ENCODE measurements around the gene COL5A1. TPM values are rescaled to one million over a fixed set of nuclear protein-coding genes. Genes with fewer than 3 reads are reported as not detected.

Gene COL5A1
- total and polyA plus RNA-seq, 2 donors (not counting 1 experiment from before 2014, with no cell fraction given), result 72.8 to 109 TPM

DNA sequence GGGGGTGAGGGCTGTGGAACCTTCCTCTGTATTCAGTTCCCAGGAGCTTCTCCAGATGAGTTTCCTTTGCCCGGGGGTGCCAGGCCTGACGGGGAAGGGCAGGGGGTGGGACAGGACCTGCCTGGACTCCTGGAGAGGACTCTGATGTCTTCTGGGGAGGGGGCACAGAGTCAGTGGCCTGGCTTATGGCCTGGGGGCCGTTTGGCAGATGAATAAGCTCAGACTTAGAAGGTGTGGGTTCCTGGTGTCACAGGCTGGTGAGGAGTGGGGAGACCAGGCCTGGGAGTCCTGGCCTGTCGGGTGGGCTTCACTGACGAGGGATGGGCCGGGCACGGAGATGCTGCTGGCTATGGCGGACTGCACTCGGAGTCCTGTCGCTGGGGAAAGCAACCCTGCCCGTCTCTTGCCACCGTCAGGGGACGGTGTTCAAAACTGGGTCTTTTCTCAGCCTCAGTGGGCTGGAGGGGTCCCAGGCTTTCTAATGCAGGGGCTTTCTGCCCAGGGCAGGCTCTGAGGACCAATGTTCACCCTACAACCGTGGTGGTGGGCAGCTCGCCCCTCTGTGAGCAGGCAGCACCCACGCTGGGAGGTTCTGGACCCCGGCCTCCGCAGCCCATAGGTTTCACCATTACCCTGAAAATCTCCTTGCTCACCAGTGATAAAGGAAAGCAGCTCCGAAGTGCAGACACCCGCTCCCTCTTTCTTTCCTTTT is 16.2 kb downstream of the COL5A1 start:
- H3K27ac ChIP-seq (ENCODE audit: insufficient read depth, low read length), result no peak overlapping the region
- TF ChIP-seq EZH2 (IDR thresholded peaks at IDR 0.05; ENCODE audit: low read length, missing control alignments), result no peak

GRCh38 chr9:134658378-134658955 is 16.9 kb downstream of the COL5A1 start:
- H3K4me3 ChIP-seq (replicated peaks in 1 of 4; ENCODE audit: control extremely low read depth in 1 of 4, insufficient read depth in 1 of 4, low read depth in 3 of 4, low read length in 4 of 4), result no peak overlapping the region
- TF ChIP-seq EZH2 (IDR thresholded peaks at IDR 0.05; ENCODE audit: low read length, missing control alignments), result no peak
- TF ChIP-seq, protein P1, sequence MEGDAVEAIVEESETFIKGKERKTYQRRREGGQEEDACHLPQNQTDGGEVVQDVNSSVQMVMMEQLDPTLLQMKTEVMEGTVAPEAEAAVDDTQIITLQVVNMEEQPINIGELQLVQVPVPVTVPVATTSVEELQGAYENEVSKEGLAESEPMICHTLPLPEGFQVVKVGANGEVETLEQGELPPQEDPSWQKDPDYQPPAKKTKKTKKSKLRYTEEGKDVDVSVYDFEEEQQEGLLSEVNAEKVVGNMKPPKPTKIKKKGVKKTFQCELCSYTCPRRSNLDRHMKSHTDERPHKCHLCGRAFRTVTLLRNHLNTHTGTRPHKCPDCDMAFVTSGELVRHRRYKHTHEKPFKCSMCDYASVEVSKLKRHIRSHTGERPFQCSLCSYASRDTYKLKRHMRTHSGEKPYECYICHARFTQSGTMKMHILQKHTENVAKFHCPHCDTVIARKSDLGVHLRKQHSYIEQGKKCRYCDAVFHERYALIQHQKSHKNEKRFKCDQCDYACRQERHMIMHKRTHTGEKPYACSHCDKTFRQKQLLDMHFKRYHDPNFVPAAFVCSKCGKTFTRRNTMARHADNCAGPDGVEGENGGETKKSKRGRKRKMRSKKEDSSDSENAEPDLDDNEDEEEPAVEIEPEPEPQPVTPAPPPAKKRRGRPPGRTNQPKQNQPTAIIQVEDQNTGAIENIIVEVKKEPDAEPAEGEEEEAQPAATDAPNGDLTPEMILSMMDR (conservative IDR thresholded peaks at IDR 0.05 in 1 of 2, IDR thresholded peaks at IDR 0.05 in 1 of 2; ENCODE audit: low read depth in 1 of 2, low read length in 2 of 2), result no peak
- H3K36me3 ChIP-seq (ENCODE audit: control insufficient read depth, insufficient read depth, low read length), result peaks cover under 1% of the 10 kb centered on the region
- no peak overlapping the region for H2AFZ ChIP-seq (ENCODE audit: low read length)
- DNase-seq (ENCODE audit: low read depth in 2 of 2), result no peak
- H3K27ac ChIP-seq (ENCODE audit: insufficient read depth, low read length), result no peak overlapping the region
- no peak overlapping the region for H3K9ac ChIP-seq (ENCODE audit: insufficient read depth, low read length)
- H3K27me3 ChIP-seq (ENCODE audit: control insufficient read depth, insufficient read depth, low read length), result no peaks in the 10 kb centered on the region
- no peaks in the 10 kb centered on the region for H3K9me3 ChIP-seq (ENCODE audit: control insufficient read depth, insufficient read depth, low read depth, low read length)
- H3K79me2 ChIP-seq (ENCODE audit: control insufficient read depth, insufficient read depth, low read length), result peaks cover 57% of the 10 kb centered on the region
- H3K4me2 ChIP-seq (ENCODE audit: extremely low read depth, insufficient read depth, low read length), result no peak overlapping the region
- H3K4me1 ChIP-seq (ENCODE audit: control insufficient read depth, extremely low read depth, insufficient read depth, low read length), result peaks cover 28% of the 10 kb centered on the region
- peaks cover 6% of the 10 kb centered on the region for H4K20me1 ChIP-seq (ENCODE audit: control insufficient read depth, extremely low read depth, insufficient read depth, low read length)

More for the DNA sequence above, 16.2 kb downstream of the COL5A1 start:
- H2AFZ ChIP-seq (ENCODE audit: low read length), result no peak overlapping the region
- peaks cover 58% of the 10 kb centered on the region for H3K79me2 ChIP-seq (ENCODE audit: control insufficient read depth, insufficient read depth, low read length)
- no peak overlapping the region for H3K9ac ChIP-seq (ENCODE audit: insufficient read depth, low read length)
- H3K9me3 ChIP-seq (ENCODE audit: control insufficient read depth, insufficient read depth, low read depth, low read length), result no peaks in the 10 kb centered on the region
- H3K36me3 ChIP-seq (ENCODE audit: control insufficient read depth, insufficient read depth, low read length), result peaks cover 3% of the 10 kb centered on the region
- H3K4me3 ChIP-seq (replicated peaks in 1 of 4; ENCODE audit: control extremely low read depth in 1 of 4, insufficient read depth in 1 of 4, low read depth in 3 of 4, low read length in 4 of 4), result no peak overlapping the region
- H3K4me2 ChIP-seq (ENCODE audit: extremely low read depth, insufficient read depth, low read length), result no peak overlapping the region
- DNase-seq (ENCODE audit: low read depth in 2 of 2), result no peak
- peaks cover 22% of the 10 kb centered on the region for H3K4me1 ChIP-seq (ENCODE audit: control insufficient read depth, extremely low read depth, insufficient read depth, low read length)
- no peaks in the 10 kb centered on the region for H3K27me3 ChIP-seq (ENCODE audit: control insufficient read depth, insufficient read depth, low read length)
- H4K20me1 ChIP-seq (ENCODE audit: control insufficient read depth, extremely low read depth, insufficient read depth, low read length), result peaks cover 9% of the 10 kb centered on the region

- Histone ChIP-seq H3K36me3 (ENCODE audit: control insufficient read depth, insufficient read depth, low read length) (peaks cover 1% of the 10 kb centered on the region), H3K9me3 (ENCODE audit: control insufficient read depth, insufficient read depth, low read depth, low read length) (no peaks in the 10 kb centered on the region), H3K27me3 (ENCODE audit: control insufficient read depth, insufficient read depth, low read length) (no peaks in the 10 kb centered on the region), H3K27ac (ENCODE audit: insufficient read depth, low read length) (no peak overlapping the region), H3K79me2 (ENCODE audit: control insufficient read depth, insufficient read depth, low read length) (peaks cover 58% of the 10 kb centered on the region), H3K4me2 (ENCODE audit: extremely low read depth, insufficient read depth, low read length) (no peak overlapping the region), H3K4me1 (ENCODE audit: control insufficient read depth, extremely low read depth, insufficient read depth, low read length) (peaks cover 33% of the 10 kb centered on the region), H3K9ac (ENCODE audit: insufficient read depth, low read length) (no peak overlapping the region), H4K20me1 (ENCODE audit: control insufficient read depth, extremely low read depth, insufficient read depth, low read length) (peaks cover 6% of the 10 kb centered on the region), H3K4me3 (replicated peaks in 1 of 4; ENCODE audit: control extremely low read depth in 1 of 4, insufficient read depth in 1 of 4, low read depth in 3 of 4, low read length in 4 of 4) (no peak overlapping the region), H2AFZ (ENCODE audit: low read length) (no peak overlapping the region)
- DNase-seq (ENCODE audit: low read depth in 2 of 2), result no peak
- TF ChIP-seq, protein P1 (conservative IDR thresholded peaks at IDR 0.05 in 1 of 2, IDR thresholded peaks at IDR 0.05 in 1 of 2; ENCODE audit: low read depth in 1 of 2, low read length in 2 of 2), result no peak
- TF ChIP-seq EZH2 (IDR thresholded peaks at IDR 0.05; ENCODE audit: low read length, missing control alignments), result no peak
Measured at GRCh38 chr9:134659688-134660131, 18.1 kb downstream of the COL5A1 start.

All from fibroblast of lung (primary cell).